Activated naive CD8-positive, alpha-beta T cell (primary cell): ENCODE data around the gene DNAJA1.
"Not testable (repeated sequence)": the region's sequence is repeated elsewhere in the genome, so short reads cannot be mapped to it uniquely, and the experiment has no call there.

Source experiments
- H3K27ac Mint-ChIP-seq: one replicate; pipeline ENCODE4 v1.8.0; 2021; ENCODE audit warnings: mixed read lengths
- H3K27me3 Mint-ChIP-seq: one replicate; pipeline ENCODE4 v1.8.0; 2021; ENCODE audit warnings: mixed read lengths
- H3K36me3 Mint-ChIP-seq: one replicate; pipeline ENCODE4 v1.8.0; 2021; ENCODE audit warnings: mixed read lengths
- H3K4me1 Mint-ChIP-seq: one replicate; pipeline ENCODE4 v1.8.0; 2021; ENCODE audit warnings: low read depth, mixed read lengths
- H3K4me3 Mint-ChIP-seq: one replicate; pipeline ENCODE4 v1.8.0; 2021; ENCODE audit warnings: mild to moderate bottlenecking, mixed read lengths
- H3K9me3 Mint-ChIP-seq: one replicate; pipeline ENCODE4 v1.8.0; 2021; ENCODE audit warnings: low read depth, mixed read lengths

DNAJA1 gene

DNA sequence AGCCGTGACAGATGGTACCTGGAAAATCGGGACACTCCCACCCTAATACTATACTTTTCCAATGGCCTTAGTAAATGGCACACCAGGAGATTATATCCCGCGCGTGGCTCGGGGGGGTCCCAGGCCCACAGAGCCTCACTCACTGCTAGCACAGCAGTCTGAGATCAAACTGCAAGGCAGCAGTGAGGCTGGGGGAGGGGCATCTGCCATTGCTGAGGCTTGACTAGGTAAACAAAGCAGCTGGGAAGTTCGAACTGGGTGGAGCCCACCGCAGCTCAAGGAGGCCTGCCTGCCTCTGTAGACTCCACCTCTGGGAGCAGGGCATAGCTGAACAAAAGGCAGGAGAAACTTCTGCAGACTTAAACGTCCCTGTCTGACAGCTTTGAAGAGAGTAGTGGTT, 60.6 kb downstream of the DNAJA1 start:
- H3K9me3 Mint-ChIP-seq, H3K27ac Mint-ChIP-seq, H3K27me3 Mint-ChIP-seq, H3K4me3 Mint-ChIP-seq, H3K36me3 Mint-ChIP-seq, H3K4me1 Mint-ChIP-seq: not testable (repeated sequence)
